Measurements from ENCODE around the gene CADM4.
"Not testable (repeated sequence)": the region's sequence is repeated elsewhere in the genome, so short reads cannot be mapped to it uniquely, and the experiment has no call there.

Gene CADM4

GRCh38 chr19:43610493-43610892 is 29.2 kb downstream of the CADM4 start:
- DNase-seq (ENCODE audit: low read depth in 4 of 4, low spot score in 1 of 4): no peak

- no peak for DNase-seq (ENCODE audit: low read depth in 4 of 4, low spot score in 1 of 4)
Measured at GRCh38 chr19:43609872-43610271, 29.8 kb downstream of the CADM4 start.

- DNase-seq (ENCODE audit: low read depth in 4 of 4, low spot score in 1 of 4): no peak
Measured at GRCh38 chr19:43607238-43608205, 32.1 kb downstream of the CADM4 start.

- no peak for DNase-seq (ENCODE audit: low read depth in 4 of 4, low spot score in 1 of 4)
Measured at GRCh38 chr19:43606569-43607229, 33.0 kb downstream of the CADM4 start.

GRCh38 chr19:43605875-43606568 is 33.6 kb downstream of the CADM4 start:
- DNase-seq (ENCODE audit: low read depth in 4 of 4, low spot score in 1 of 4): no peak

GRCh38 chr19:43600326-43600725 is 39.3 kb downstream of the CADM4 start:
- not testable (repeated sequence) for DNase-seq (ENCODE audit: low read depth in 4 of 4, low spot score in 1 of 4)

- no peak for DNase-seq (ENCODE audit: low read depth in 4 of 4, low spot score in 1 of 4)
Measured at GRCh38 chr19:43599635-43600295, 39.9 kb downstream of the CADM4 start.

GRCh38 chr19:43598445-43599240 is 41.0 kb downstream of the CADM4 start:
- DNase-seq (ENCODE audit: low read depth in 4 of 4, low spot score in 1 of 4): no peak

GRCh38 chr19:43597876-43598275 is 41.8 kb downstream of the CADM4 start:
- no peak for DNase-seq (ENCODE audit: low read depth in 4 of 4, low spot score in 1 of 4)

GRCh38 chr19:43596842-43597461 is 42.7 kb downstream of the CADM4 start:
- no peak for DNase-seq (ENCODE audit: low read depth in 4 of 4, low spot score in 1 of 4)

GRCh38 chr19:43595999-43596841 is 43.4 kb downstream of the CADM4 start, which contains the start of the genes IRGQ and ZNF576:
TSS of gene IRGQ (minus strand) at chr19:43596134. CDS start at chr19:43595338, 796 bp downstream.
TSS of gene ZNF576 (plus strand) at chr19:43596595. CDS start at chr19:43597109, 514 bp downstream.
- DNase-seq (ENCODE audit: low read depth in 4 of 4, low spot score in 1 of 4): peak; percentile 100

GRCh38 chr19:43595605-43595998 is 44.0 kb downstream of the CADM4 start:
- DNase-seq (ENCODE audit: low read depth in 4 of 4, low spot score in 1 of 4): no peak

- peak in 3 of 4 experiments; percentile 29 to 60 (median 52) for DNase-seq (ENCODE audit: low read depth in 4 of 4, low spot score in 1 of 4)
Measured at GRCh38 chr19:43594710-43595604, 44.7 kb downstream of the CADM4 start.

GRCh38 chr19:43594081-43594697 is 45.5 kb downstream of the CADM4 start:
- no peak for DNase-seq (ENCODE audit: low read depth in 4 of 4, low spot score in 1 of 4)

- DNase-seq (ENCODE audit: low read depth in 4 of 4, low spot score in 1 of 4): no peak
Measured at GRCh38 chr19:43592800-43593350, 46.8 kb downstream of the CADM4 start.

GRCh38 chr19:43591904-43592772 is 47.5 kb downstream of the CADM4 start:
- no peak for DNase-seq (ENCODE audit: low read depth in 4 of 4, low spot score in 1 of 4)
